ENCODE data around the gene KRT40.

DNA sequence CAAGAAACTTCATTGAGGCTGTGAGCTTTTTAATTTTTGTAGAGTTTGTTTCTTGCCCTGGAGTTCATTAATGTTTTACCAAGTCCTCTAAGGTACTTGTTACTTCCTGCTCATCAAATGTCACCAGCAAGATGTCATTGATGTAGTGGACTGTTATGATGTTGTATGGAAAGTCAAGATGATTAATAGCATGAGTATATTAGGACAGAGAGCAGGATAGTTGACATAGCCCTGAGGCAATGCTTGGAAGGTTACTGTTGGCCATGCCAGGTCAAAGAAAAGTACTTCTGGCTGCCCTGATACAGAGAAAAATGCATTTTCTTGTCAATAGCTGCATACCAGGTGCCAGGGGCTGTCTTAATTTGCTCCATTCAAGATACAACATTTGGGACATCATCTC is 36.2 kb upstream of the KRT40 start:
- TF ChIP-seq, protein P1, sequence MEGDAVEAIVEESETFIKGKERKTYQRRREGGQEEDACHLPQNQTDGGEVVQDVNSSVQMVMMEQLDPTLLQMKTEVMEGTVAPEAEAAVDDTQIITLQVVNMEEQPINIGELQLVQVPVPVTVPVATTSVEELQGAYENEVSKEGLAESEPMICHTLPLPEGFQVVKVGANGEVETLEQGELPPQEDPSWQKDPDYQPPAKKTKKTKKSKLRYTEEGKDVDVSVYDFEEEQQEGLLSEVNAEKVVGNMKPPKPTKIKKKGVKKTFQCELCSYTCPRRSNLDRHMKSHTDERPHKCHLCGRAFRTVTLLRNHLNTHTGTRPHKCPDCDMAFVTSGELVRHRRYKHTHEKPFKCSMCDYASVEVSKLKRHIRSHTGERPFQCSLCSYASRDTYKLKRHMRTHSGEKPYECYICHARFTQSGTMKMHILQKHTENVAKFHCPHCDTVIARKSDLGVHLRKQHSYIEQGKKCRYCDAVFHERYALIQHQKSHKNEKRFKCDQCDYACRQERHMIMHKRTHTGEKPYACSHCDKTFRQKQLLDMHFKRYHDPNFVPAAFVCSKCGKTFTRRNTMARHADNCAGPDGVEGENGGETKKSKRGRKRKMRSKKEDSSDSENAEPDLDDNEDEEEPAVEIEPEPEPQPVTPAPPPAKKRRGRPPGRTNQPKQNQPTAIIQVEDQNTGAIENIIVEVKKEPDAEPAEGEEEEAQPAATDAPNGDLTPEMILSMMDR (IDR thresholded peaks at IDR 0.05; ENCODE audit: borderline replicate concordance, extremely low read depth, low read length, poor library complexity, severe bottlenecking) = no peak
- TF ChIP-seq EZH2 (IDR thresholded peaks at IDR 0.05; ENCODE audit: borderline replicate concordance, low read depth, low read length, severe bottlenecking) = no peak

All from DND-41 (cell line).